Islet of Langerhans (tissue), 1 donor: Measurements from ENCODE around the gene NR5A1.

Experiments used
- FAIRE-seq: peaks from one replicate; lab custom pipeline; 2011; peaks lifted over from hg19 to GRCh38; lab: Jason Lieb, UNC

Gene NR5A1

GRCh38 chr9:124479947-124480620 is 27.1 kb downstream of the NR5A1 start:
- no peak for FAIRE-seq

DNA sequence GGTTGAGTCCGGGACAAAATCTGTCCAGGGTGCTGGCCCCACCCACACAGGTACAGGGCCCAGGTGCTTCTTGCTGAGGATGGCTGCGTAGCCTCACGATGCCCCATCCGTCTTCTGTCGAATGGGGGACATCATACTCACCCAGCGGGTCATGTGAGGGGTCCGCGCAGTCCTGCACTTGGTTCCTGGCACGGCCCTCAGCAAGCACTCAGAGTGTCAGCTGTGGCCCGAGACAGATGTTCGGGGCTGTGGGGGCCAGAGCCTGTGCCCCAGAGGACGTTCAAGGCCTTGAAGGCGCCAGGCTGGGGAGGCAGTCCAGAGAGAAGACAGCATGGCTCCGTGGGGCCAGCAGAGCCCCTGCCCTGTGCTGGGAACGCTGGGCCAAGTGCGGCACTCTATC is 27.8 kb downstream of the NR5A1 start:
- no peak for FAIRE-seq

DNA sequence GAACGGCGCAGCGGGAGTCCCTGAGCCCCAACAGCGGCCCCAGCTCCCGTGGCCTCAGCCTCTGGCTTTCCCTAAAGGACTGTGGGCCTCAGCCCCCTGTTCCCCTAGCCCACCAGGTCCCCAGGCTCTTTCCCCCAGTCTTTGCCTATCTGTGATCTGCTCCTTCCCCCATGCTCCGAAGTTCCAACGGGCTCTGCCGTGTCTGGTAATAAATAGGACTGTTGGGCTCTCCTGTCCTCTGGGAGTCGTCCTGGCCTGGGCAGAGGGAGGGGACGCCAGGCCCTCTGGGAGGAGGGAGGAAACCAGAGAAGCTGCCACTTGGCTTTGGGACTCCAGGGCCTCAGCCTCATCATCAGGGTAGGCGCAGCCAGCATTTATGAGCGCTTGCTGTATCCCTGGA is 28.8 kb downstream of the NR5A1 start:
- no peak for FAIRE-seq

DNA sequence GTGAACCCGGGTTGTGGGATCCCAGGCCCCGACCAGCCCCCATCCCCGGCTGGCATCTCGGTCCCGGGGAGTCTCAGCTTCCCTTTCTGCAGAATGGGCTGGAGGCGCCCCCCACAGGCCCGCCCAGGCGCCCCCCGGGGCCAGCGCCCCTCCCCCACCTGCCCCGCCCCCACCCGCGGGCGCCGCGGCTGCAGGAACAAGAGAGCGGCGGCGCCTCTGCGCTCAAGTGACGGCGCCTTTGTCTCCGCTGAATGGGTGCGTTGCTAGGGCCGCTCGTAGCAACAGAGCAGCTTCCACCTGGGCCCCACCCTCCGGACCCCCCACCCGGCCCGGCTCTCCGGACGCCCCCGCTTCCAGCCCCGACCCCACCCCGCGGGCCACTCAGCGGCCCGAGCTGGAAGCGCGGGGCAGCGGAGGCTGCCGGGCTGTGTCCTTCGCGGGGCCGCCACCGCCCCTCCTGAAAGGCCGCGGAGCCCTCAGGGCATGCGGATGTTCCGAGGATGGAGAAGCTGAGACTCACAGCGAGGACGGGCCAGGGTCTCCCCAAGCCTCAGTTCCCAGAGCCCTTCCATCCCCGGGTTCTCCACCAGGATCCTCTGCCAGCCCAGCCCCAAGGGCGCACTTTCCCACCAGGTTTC is 29.4 kb downstream of the NR5A1 start:
- no peak for FAIRE-seq

DNA sequence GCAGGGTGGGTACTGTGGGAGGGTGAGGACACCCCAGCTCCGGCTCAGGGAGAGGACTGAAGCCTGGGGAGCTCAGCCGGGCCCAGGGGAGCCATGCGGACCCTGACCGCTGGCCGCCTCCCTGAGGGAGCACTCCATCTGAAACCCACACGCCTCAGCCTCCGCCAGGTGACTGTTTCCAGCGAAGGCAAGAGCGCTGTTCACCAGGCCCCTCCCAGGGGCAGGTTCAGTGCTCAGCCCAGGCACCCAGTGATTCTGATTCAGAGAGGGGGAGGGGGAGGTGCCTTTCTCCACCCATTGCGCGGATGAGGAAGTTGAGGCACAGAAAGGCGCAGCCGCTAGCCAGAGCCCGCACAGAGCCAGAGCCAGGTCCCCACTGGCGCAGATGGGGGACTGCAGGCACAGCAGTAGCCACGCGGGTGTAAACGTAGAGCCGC is 30.0 kb downstream of the NR5A1 start:
- FAIRE-seq, result no peak

DNA sequence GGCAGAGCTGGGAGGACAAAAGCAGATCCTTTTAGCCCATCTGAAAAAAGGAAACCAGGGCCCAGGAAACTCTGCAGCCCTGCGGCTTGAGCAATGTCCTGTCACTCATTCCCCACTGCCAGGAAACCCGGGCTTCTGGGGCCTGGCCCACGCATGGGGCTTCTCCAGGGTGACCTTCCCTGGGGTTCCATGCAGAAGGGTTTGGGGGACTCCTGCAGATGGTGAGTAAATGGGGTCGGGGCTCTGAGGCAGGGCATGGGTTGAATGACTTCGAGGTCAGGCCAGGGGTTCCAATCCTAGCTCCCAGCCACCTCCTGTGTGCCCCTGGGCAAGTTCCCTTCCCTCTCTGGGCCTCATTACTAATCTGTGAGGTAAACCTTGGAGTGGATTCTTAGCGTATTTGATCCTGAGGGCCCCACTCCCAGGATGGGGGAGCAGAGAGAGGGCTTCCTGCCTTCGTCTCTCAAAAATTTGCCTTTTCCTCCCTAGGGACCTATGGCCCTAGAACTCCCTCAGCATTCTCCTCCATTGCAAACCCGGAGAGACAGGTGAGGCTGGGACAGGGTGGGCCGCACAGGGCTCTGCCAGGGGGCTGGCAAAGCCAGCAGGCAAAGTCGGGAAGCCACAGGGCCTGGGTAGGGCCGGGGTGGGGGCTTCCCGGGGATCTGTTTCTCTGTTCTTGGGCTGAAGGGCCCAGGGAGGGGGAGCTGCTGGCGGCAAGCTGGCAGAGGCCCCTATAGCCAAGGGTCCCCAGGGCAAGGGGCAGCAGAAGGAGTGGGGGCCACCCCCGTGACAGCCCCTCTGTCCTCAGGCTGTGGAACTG is 31.1 kb downstream of the NR5A1 start:
- no peak for FAIRE-seq

DNA sequence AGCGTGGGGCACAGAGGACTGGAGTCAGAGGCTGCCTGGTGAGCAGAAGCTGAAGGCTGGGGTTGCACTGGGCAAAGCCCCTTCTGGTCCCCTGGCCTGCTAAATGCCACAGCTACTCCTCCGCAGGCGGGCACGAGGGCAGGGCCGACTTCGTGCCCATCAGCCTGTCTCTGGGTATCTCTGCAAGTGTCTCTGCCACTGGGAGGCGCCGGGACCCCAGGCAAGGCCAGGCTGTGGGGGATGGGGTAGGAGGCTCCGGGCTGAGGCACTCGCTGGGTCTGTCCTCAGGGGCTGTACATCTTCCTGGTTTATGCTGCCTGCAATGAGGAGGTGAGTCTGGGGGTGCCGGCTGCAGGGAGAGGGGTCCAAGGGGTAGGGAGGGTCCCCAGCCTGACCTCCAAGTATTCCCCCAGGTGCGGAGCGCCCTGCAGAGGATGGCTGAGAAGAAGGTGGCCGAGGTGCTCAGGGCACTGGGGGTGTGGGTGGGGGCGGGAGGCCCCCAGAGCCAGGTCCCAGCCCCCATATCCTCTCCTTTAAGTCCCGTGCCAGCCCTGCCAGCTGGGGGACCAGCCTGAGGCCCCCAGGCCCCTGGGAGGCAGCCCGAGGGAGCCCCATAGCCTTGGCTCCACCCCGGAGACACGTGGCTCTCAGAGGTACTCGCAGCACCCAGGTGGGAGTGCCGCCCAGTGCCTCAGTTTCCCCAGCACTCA is 31.9 kb downstream of the NR5A1 start:
- no peak for FAIRE-seq

DNA sequence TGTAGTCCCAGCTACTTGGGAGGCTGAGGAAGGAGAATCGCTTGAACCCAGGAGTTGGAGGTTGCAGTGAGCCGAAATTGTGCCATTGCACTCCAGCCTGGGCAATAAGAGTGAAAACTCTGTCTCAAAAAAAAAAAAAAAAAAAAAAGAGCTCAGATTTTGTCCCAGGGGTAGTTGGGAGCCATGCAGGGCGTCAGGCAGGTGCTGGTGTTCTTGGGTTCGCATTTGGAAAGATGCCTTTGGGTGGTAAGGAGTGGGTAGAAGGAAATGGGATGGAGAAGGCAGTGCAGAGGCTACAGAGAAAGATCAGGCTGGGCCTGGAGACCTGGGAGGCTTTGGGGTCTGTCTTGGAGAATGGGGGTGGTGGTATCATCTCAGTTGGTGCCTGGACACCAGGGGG is 33.0 kb downstream of the NR5A1 start:
- no peak for FAIRE-seq

DNA sequence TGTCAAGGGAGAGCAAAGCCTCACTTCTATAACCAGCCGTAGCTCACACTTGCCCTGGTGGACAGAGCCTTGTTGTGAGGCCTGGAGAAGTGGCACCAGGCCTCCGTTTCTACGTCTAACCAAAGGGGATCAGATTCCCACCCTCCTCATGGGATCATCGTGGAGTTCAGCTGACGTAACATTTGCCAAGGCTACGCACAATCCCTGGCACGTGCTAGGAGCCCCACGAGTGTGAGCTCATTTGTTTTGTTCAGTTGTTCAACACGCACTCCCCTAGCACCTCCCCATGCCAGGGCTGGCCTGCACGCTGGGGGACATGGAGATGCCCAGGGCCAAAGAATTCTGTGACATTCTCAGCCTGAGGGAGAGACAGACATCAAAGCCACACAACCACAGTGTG is 33.9 kb downstream of the NR5A1 start:
- FAIRE-seq, result no peak

- no peak for FAIRE-seq
Observed at GRCh38 chr9:124472770-124473169, 34.4 kb downstream of the NR5A1 start.

GRCh38 chr9:124471761-124472160 is 35.4 kb downstream of the NR5A1 start:
- no peak for FAIRE-seq

DNA sequence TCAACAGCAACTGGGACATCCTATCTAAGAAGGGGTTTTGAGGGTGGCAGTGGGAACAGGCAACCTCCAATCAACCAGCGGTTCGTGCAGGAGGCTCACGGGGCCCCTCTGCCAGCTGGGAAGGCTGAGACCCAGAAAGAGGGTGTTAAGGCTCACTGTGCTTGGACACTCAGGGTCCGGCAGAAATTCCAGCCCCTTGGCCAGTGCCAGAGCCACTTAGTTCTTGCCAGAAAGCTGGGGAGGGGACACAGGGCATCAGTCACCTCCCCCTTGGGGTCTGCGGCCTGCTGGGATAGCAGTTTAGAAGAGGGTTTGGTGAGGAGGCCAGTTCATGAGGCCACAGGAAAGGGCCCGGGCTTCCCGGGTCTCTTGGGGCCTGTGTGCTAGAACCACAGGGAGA is 36.5 kb downstream of the NR5A1 start:
- FAIRE-seq, result no peak

GRCh38 chr9:124470306-124470705 is 36.9 kb downstream of the NR5A1 start:
- FAIRE-seq, result no peak

DNA sequence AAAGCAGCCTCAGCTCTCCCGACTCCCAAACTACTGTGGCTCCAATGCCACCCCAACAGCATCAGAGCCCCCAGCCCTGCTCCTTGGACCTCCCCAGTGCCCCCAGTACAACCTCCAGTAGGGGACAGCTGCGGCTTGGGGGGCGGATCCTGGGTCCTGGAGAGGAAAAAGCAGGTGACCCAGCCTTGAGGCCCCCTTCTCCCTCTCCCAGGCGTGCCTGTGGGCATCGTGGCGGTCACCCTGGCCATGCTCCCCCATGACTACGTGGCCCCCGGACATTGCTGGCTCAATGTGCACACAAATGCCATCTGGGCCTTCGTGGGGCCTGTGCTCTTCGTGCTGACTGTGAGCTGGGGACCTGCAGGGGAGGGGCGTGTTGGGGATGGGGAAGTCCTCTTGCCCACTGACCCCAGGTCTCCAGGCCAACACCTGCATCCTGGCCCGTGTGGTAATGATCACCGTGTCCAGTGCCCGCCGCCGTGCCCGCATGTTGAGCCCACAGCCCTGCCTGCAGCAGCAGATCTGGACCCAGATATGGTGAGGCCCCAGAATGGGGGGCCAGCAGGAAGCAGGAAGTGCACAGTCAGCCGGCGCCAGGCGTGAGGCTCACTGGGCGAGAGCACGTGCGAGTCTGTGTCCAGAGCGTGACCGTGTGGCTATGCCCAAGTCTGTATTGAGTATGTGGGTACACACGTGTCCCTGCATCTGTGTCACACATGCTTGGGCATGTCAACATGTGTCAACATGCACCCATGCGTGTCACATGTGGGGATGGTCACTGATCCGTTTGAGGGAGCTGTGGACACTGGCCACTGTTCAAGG is 38.0 kb downstream of the NR5A1 start:
- no peak for FAIRE-seq

DNA sequence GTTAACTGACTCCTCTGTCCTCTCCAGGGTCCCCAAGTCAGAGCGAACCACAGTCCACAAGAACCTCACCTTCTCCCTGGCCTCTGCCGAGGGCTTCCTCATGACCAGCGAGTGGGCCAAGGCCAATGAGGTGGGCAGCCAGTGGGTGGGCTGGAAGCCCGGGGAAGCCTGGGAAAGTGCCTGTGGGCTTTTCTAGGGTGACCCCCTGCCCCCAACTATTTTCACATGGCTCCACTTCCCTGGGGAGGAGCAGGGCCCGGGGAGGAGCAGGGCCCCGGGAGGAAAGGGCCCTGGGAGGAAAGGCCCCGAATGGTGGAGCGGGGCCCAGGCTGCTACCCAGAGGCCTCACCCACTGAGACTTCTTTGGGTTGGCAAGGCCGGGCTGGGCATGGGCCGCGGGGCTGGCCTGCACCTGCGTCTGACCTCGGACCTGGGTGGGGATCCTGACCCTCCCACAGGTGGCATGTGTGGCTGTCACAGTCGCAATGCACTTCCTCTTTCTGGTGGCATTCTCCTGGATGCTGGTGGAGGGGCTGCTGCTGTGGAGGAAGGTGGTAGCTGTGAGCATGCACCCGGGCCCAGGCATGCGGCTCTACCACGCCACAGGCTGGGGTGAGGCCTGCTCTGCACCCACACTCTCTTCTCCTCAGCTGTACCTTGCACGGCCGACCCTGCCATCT is 39.0 kb downstream of the NR5A1 start:
- no peak for FAIRE-seq

- no peak for FAIRE-seq
Observed at GRCh38 chr9:124467410-124468060, 39.7 kb downstream of the NR5A1 start.

GRCh38 chr9:124465736-124466135 is 41.5 kb downstream of the NR5A1 start:
- no peak for FAIRE-seq

- FAIRE-seq, result no peak
Observed at GRCh38 chr9:124462739-124463138, 44.5 kb downstream of the NR5A1 start.

DNA sequence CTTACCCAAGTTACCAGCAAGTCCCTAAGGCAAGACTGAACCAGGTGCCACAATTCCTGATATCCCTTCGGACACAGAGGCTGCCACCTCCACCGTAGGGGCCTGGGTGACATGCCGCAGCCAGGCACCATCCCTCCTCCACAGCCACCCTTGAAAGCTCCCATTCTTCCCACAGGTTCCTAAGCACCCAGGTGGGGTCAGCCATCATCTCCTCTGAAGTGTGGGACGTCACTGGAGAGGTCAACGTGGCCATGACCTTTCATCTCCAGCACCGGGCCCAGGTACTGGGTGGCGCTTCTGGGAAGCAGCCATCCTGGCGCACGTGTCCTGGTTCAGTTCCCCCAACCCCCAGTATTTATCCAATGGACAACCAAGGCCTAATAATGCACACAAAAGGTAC is 48.8 kb downstream of the NR5A1 start:
- FAIRE-seq, result no peak

DNA sequence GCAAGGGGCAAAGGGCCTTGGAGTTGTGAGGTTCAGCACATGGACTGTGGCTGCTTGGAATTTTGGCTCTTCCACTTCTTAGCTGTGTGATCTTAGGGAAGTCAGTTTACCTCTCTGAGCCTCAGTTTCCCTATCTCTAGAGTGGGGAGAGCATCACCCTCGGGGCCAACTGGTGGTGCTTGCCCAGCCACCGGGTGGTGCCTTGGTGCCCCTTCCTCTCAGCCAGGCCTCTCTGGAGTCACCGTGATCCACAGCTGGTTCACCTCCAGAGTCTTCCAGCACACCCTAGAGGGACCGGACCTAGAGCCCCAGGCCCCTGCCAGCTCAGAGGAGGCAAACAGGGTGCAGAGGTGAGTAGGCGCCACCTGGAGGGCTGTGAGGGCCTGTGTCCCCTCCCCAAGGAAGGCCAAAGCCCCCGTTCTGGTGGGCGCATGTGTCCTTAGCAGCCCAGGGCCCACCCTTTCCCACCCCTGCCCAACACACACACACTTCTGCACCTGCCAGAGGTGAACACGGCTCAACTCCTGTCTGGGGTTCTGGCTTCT is 49.2 kb downstream of the NR5A1 start:
- no peak for FAIRE-seq
